Calu3 (cell line): Measurements from ENCODE around the gene PARVG. TPM values are rescaled to one million over a fixed set of nuclear protein-coding genes. Genes with fewer than 3 reads are reported as not detected.

ENCODE experiments used
- BruUV-seq: library from RNA; stranded (reverse); fragments of 400-500 nt; replicated peaks from 2 replicates; lab custom pipeline; 2021; lab: Mats Ljungman, UMichigan
- CTCF ChIA-PET: fragments of 300-600 bp; sonication (Branson Sonifier 250); formaldehyde crosslinking; loops from one replicate; lab custom pipeline; 2022; ENCODE audit warnings: antibody characterized with exemption; lab: Charles Lee
- DNase-seq: peaks from one replicate; pipeline ENCODE4 v3.0.0; 2022
- H3K27ac Mint-ChIP-seq: one replicate; pipeline ENCODE4 v1.8.0; 2022; ENCODE audit warnings: mixed read lengths; ENCODE audit not compliant: unreplicated experiment
- H3K27me3 Mint-ChIP-seq: one replicate; pipeline ENCODE4 v1.8.0; 2022; ENCODE audit warnings: mixed read lengths; ENCODE audit not compliant: unreplicated experiment
- H3K36me3 Mint-ChIP-seq: one replicate; pipeline ENCODE4 v1.8.0; 2022; ENCODE audit warnings: mild to moderate bottlenecking, moderate library complexity, mixed read lengths; ENCODE audit not compliant: insufficient read depth, unreplicated experiment
- H3K4me1 Mint-ChIP-seq: one replicate; pipeline ENCODE4 v1.8.0; 2022; ENCODE audit warnings: mild to moderate bottlenecking, low read depth, mixed read lengths; ENCODE audit not compliant: unreplicated experiment
- H3K4me3 Mint-ChIP-seq: one replicate; pipeline ENCODE4 v1.8.0; 2022; ENCODE audit warnings: mild to moderate bottlenecking, low read depth, moderate library complexity, mixed read lengths; ENCODE audit not compliant: unreplicated experiment
- H3K9me3 Mint-ChIP-seq: one replicate; pipeline ENCODE4 v1.8.0; 2022; ENCODE audit warnings: low read depth, mixed read lengths; ENCODE audit not compliant: unreplicated experiment
- intact Hi-C: fragments of 100-400 bp; cut with micrococcal nuclease; formaldehyde crosslinking; loops from one replicate; pipeline ENCODE4 v1.10.0; 2022; ENCODE audit not compliant: unreplicated experiment
- total RNA-seq: library from RNA; stranded (reverse); gene quantifications from 2 replicates; pipeline ENCODE4 v1.2.3, GENCODE V29; 2022
- TF ChIP-seq, protein P1 (sequence below): fragments of 200-600 bp; IDR thresholded peaks from one replicate; pipeline ENCODE4 v1.8.0; 2022; ENCODE audit warnings: antibody characterized with exemption; ENCODE audit not compliant: unreplicated experiment

PARVG gene
- total RNA-seq, 1 experiment from 2014 or later = not detected

DNA sequence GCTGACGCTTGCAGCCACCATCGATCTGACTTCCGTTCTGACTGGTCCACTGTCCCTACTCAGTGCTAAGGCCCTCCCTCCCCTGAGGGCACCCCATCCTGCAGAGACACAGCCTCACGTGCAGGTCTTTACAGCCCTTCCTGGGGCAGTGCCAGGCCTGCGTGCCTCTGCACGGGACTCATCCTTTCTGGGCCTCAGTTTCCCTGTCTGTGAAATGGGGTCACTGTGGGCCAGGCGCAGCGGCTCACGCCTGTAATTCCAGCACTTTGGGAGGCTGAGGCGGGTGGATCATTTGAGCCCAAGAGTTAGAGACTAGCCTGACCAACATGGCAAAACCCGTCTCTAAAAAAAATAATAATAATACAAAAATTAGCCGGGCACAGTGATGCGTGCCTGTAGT is 17.8 kb upstream of the PARVG start:
- Mint-ChIP-seq H3K9me3 (no peaks in the 10 kb centered on the region), H3K27ac (no peak overlapping the region), H3K4me1 (no peaks in the 10 kb centered on the region), H3K4me3 (no peak overlapping the region), H3K27me3 (no peaks in the 10 kb centered on the region), H3K36me3 (no peaks in the 10 kb centered on the region)
- DNase-seq = no peak
- CTCF ChIA-PET = no interaction called here
- BruUV-seq = no TSS peak
- intact Hi-C loops = no loop called here
- TF ChIP-seq, protein P1, sequence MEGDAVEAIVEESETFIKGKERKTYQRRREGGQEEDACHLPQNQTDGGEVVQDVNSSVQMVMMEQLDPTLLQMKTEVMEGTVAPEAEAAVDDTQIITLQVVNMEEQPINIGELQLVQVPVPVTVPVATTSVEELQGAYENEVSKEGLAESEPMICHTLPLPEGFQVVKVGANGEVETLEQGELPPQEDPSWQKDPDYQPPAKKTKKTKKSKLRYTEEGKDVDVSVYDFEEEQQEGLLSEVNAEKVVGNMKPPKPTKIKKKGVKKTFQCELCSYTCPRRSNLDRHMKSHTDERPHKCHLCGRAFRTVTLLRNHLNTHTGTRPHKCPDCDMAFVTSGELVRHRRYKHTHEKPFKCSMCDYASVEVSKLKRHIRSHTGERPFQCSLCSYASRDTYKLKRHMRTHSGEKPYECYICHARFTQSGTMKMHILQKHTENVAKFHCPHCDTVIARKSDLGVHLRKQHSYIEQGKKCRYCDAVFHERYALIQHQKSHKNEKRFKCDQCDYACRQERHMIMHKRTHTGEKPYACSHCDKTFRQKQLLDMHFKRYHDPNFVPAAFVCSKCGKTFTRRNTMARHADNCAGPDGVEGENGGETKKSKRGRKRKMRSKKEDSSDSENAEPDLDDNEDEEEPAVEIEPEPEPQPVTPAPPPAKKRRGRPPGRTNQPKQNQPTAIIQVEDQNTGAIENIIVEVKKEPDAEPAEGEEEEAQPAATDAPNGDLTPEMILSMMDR = no peak

DNA sequence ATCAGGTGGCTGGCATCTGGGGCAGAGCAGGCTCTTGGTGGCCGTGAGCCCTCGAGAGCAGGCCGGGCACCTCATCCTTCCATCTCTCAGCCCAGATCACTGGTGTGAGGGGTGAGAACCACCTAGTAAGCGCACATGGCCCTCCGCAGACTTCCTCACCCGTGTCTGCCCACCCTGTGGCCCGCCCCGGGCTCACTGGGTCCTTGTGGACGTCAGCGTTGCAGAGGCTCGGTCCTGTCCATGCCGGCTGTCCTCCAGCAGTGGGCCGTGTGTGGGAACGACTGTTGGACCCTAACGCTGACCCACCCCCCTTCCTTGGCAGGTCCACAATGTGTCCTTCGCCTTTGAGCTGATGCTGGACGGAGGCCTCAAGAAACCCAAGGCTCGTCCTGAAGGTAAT is 17.2 kb upstream of the PARVG start:
- no peaks in the 10 kb centered on the region for H3K27me3 Mint-ChIP-seq
- intact Hi-C loops = no loop called here
- CTCF ChIA-PET = no interaction called here
- no peak overlapping the region for H3K4me3 Mint-ChIP-seq
- no peak overlapping the region for H3K27ac Mint-ChIP-seq
- no peaks in the 10 kb centered on the region for H3K9me3 Mint-ChIP-seq
- TF ChIP-seq, protein P1 = no peak
- no TSS peak for BruUV-seq
- DNase-seq = no peak
- H3K4me1 Mint-ChIP-seq = no peaks in the 10 kb centered on the region
- H3K36me3 Mint-ChIP-seq = no peaks in the 10 kb centered on the region

DNA sequence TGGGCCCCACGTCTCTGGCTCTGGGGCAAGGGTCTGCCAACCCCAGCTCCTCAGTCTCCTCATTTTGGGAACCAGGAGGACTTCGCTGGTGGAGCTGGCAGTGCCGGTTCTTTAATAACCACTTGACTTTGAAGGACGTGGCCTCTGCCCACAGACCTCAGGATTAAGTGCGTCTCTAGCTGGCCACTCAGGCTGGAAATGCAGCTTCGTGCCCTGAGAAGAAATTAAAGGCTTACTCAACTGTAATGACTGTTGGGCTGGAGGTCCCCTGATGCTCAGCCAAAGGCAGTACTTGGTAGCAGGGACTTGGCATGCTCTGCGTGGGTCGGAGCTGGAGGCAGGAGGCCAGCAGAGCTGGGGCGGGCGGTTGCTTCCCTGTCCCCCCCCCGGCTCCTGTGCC is 16.7 kb upstream of the PARVG start:
- Mint-ChIP-seq H3K27me3 (no peaks in the 10 kb centered on the region), H3K27ac (no peak overlapping the region), H3K4me1 (no peaks in the 10 kb centered on the region), H3K9me3 (no peaks in the 10 kb centered on the region), H3K36me3 (no peaks in the 10 kb centered on the region), H3K4me3 (no peak overlapping the region)
- CTCF ChIA-PET = no interaction called here
- TF ChIP-seq, protein P1 = no peak
- intact Hi-C loops = no loop called here
- DNase-seq = no peak
- BruUV-seq = no TSS peak

DNA sequence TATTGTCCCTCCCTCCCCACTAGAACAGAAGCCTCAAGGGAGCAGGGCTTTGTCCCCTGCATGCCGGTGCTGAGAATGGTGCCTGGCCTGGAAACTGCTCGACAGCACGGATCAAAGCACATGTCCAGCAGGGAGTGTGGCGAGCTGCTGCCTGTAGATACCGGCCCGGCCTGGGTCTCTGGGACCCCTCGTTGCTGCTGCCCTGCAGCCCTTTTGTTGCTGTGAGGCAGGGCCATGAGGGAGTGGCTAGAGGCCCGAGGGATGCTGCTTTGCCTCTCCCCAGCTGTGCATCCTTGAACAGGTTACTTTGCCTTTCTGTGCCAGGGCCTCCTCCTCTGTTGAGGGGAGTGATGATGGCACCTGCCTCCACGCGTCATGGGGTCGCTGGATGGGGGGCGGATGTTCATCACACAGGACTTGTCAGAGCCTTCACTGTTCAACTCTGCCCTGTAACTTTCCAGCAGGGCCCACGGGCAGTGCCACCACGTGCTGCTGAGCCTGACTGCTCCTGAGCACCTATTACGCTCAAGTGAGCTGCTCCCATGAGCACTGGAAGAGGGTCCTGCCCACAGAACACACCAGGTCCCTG is 15.3 kb upstream of the PARVG start:
- TF ChIP-seq, protein P1 = no peak
- CTCF ChIA-PET = no interaction called here
- H3K4me1 Mint-ChIP-seq = no peaks in the 10 kb centered on the region
- no peak for DNase-seq
- BruUV-seq = no TSS peak
- no peaks in the 10 kb centered on the region for H3K36me3 Mint-ChIP-seq
- no peak overlapping the region for H3K27ac Mint-ChIP-seq
- intact Hi-C loops = no loop called here
- no peak overlapping the region for H3K4me3 Mint-ChIP-seq
- H3K9me3 Mint-ChIP-seq = no peaks in the 10 kb centered on the region
- no peaks in the 10 kb centered on the region for H3K27me3 Mint-ChIP-seq
